Liver (tissue), 9 donors: ENCODE results near the gene CDH4. TPM values are rescaled to one million over a fixed set of nuclear protein-coding genes. Genes with fewer than 3 reads are reported as not detected.
"Not testable (repeated sequence)": the region's sequence is repeated elsewhere in the genome, so short reads cannot be mapped to it uniquely, and the experiment has no call there.

Experiments
- DNase-seq: peaks from one replicate; pipeline ENCODE4 v3.0.0-alpha.2; 2017; ENCODE audit warnings: low spot score
- H3K27ac ChIP-seq, 2 donors: one replicate each; pipeline ENCODE4 v1.7.0; 2013; ENCODE audit warnings: inconsistent platforms in 2 of 2, low read length in 2 of 2, control low read depth in 1 of 2, low read depth in 1 of 2, mild to moderate bottlenecking in 1 of 2
- H3K27me3 ChIP-seq, 4 donors: one replicate each; pipeline versions ENCODE4 v1.6.1 to v1.7.0; 2013; ENCODE audit warnings: low read length in 3 of 4, inconsistent platforms in 1 of 4, mild to moderate bottlenecking in 1 of 4, moderate library complexity in 1 of 4; ENCODE audit not compliant: control insufficient read depth in 4 of 4, insufficient read depth in 4 of 4
- H3K36me3 ChIP-seq, 4 donors: one replicate each; pipeline versions ENCODE4 v1.6.1 to v1.7.0; 2013; ENCODE audit warnings: low read length in 3 of 4, mild to moderate bottlenecking in 3 of 4, low read depth in 1 of 4, moderate library complexity in 1 of 4; ENCODE audit not compliant: control insufficient read depth in 4 of 4, insufficient read depth in 3 of 4
- H3K4me1 ChIP-seq, 4 donors: one replicate each; pipeline versions ENCODE4 v1.6.1 to v1.7.0; 2013; ENCODE audit warnings: low read length in 3 of 4, mild to moderate bottlenecking in 3 of 4, moderate library complexity in 1 of 4; ENCODE audit not compliant: control insufficient read depth in 4 of 4, insufficient read depth in 4 of 4
- H3K4me3 ChIP-seq, 3 donors: one replicate each; pipeline versions ENCODE4 v1.6.1 to v1.7.0; 2013; ENCODE audit warnings: low read length in 3 of 3, control low read depth in 1 of 3, low read depth in 1 of 3, mild to moderate bottlenecking in 1 of 3
- H3K9ac ChIP-seq, 2 donors: one replicate each; pipeline ENCODE4 v1.7.0; 2013; ENCODE audit warnings: low read length in 2 of 2, mild to moderate bottlenecking in 2 of 2, moderate library complexity in 2 of 2, control low read depth in 1 of 2, low read depth in 1 of 2
- H3K9me3 ChIP-seq, 4 donors: one replicate each; pipeline versions ENCODE4 v1.6.1 to v1.7.0; 2013; ENCODE audit warnings: low read length in 3 of 4; ENCODE audit not compliant: control insufficient read depth in 4 of 4
- ATF3 ChIP-seq: IDR thresholded peaks from 2 replicates; pipeline ENCODE4 v1.6.1; 2016; ENCODE audit warnings: antibody characterized with exemption
- CTCF ChIP-seq: fragments of 150-350 bp; IDR thresholded peaks from 2 replicates; pipeline ENCODE4 v1.5.1; 2017; ENCODE audit warnings: improper control_type of control experiment, low read depth, low read length; ENCODE audit not compliant: missing input control
- EGR1 ChIP-seq, 2 donors: IDR thresholded peaks; 2 replicates each; pipeline ENCODE4 v1.6.1; 2016 to 2018; ENCODE audit warnings: antibody characterized with exemption in 2 of 2, low read depth in 2 of 2
- FOXA1 ChIP-seq: IDR thresholded peaks from 2 replicates; pipeline ENCODE4 v1.6.1; 2016; ENCODE audit warnings: antibody characterized with exemption
- FOXA2 ChIP-seq: IDR thresholded peaks from 2 replicates; pipeline ENCODE4 v1.6.1; 2016; ENCODE audit warnings: antibody characterized with exemption
- GABPA ChIP-seq, 2 donors: IDR thresholded peaks in 1 of 2; conservative IDR thresholded peaks in 1 of 2; 2 replicates each; pipeline ENCODE4 v1.6.1; 2016; ENCODE audit warnings: antibody characterized with exemption in 2 of 2, mild to moderate bottlenecking in 1 of 2, moderate library complexity in 1 of 2
- HNF4A ChIP-seq, 2 donors: conservative IDR thresholded peaks; 2 replicates each; pipeline ENCODE4 v1.6.1; 2016; ENCODE audit warnings: antibody characterized with exemption in 2 of 2, mild to moderate bottlenecking in 2 of 2
- HNF4G ChIP-seq: IDR thresholded peaks from 2 replicates; pipeline ENCODE4 v1.6.1; 2016; ENCODE audit warnings: antibody characterized with exemption
- JUND ChIP-seq, 2 donors: IDR thresholded peaks; 2 replicates each; pipeline ENCODE4 v1.6.1; 2016; ENCODE audit warnings: antibody characterized with exemption in 2 of 2
- NR2F2 ChIP-seq: IDR thresholded peaks from 2 replicates; pipeline ENCODE4 v1.6.1; 2016; ENCODE audit warnings: antibody characterized with exemption
- RAD21 ChIP-seq, 2 donors: IDR thresholded peaks; 2 replicates each; pipeline ENCODE4 v1.6.1; 2016; ENCODE audit warnings: antibody characterized with exemption in 2 of 2, mild to moderate bottlenecking in 2 of 2
- REST ChIP-seq: IDR thresholded peaks from 2 replicates; pipeline ENCODE4 v1.6.1; 2016; ENCODE audit warnings: antibody characterized with exemption, mild to moderate bottlenecking
- RXRA ChIP-seq, 2 donors: IDR thresholded peaks; 2 replicates each; pipeline ENCODE4 v1.6.1; 2017 to 2018; ENCODE audit warnings: antibody characterized with exemption in 2 of 2, mild to moderate bottlenecking in 1 of 2
- YY1 ChIP-seq: IDR thresholded peaks from 2 replicates; pipeline ENCODE4 v1.6.1; 2016; ENCODE audit warnings: antibody characterized with exemption, mild to moderate bottlenecking
- WGBS: extraction: QIAGEN DNeasy Blood & Tissue Kit; methylation state at CpG from one replicate; pipeline ENCODE4 v1.1.7; 2013; 5-methylcytosine and 5-hydroxymethylcytosine counted together
- polyA plus RNA-seq, 2 donors: library from polyadenylated mRNA; stranded (reverse) in 1 of 2; unstranded in 1 of 2; fragments of 200-250 nt in 1 of 2; fragments of >200 nt in 1 of 2; fragmentation: Nextera tagmentation in 1 of 2; extraction: Ambion mirVana in 1 of 2; gene quantifications; one replicate each; pipeline versions ENCODE4 v1.2.1 to v1.2.3, GENCODE V29; 2013 to 2015
- total RNA-seq, 2 donors: library from RNA; depleted of rRNA; stranded (reverse); fragments of >200 nt; gene quantifications; one replicate each; pipeline ENCODE4 v1.2.3, GENCODE V29; 2014
- TF ChIP-seq, protein P1 (sequence below): IDR thresholded peaks from 2 replicates; pipeline ENCODE4 v1.6.1; 2016; ENCODE audit warnings: antibody characterized with exemption
- TF ChIP-seq, protein P2 (sequence below): IDR thresholded peaks from 2 replicates; pipeline ENCODE4 v1.6.1; 2016; ENCODE audit warnings: antibody characterized with exemption
- donor health status: healthy.
- donor health status: healthy.
- donor health status: healthy.
- donor health status: healthy.
- donor health status: healthy.

Gene CDH4
- total and polyA plus RNA-seq, 4 donors: 0.03 to 0.25 (median 0.19) TPM; not detected in 1

- H3K27me3 ChIP-seq: peaks cover 0 to 3% (median 2%) of the 10 kb centered on the region in 4 donors
- no peaks in the 10 kb centered on the region for H3K9me3 ChIP-seq
- 80% methylated on average over 10 of the region's 10 CpGs for WGBS
- H3K4me1 ChIP-seq: no peaks in the 10 kb centered on the region
- DNase-seq: no peak
- no peak overlapping the region for H3K4me3 ChIP-seq
- H3K27ac ChIP-seq: no peak overlapping the region
- H3K36me3 ChIP-seq: no peaks in the 10 kb centered on the region
- TF ChIP-seq, protein P1, sequence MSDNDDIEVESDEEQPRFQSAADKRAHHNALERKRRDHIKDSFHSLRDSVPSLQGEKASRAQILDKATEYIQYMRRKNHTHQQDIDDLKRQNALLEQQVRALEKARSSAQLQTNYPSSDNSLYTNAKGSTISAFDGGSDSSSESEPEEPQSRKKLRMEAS: no peak
- TF ChIP-seq ATF3 (no peak), JUND (IDR thresholded peaks at IDR 0.05) (no peak), RXRA (IDR thresholded peaks at IDR 0.05) (no peak), FOXA2 (no peak), EGR1 (IDR thresholded peaks at IDR 0.05; ENCODE audit: low read depth in 2 of 2) (no peak), HNF4G (no peak), YY1 (no peak)
- no peak overlapping the region for H3K9ac ChIP-seq
Measured at GRCh38 chr20:61268024-61268423, 16.0 kb downstream of the CDH4 start.

DNA sequence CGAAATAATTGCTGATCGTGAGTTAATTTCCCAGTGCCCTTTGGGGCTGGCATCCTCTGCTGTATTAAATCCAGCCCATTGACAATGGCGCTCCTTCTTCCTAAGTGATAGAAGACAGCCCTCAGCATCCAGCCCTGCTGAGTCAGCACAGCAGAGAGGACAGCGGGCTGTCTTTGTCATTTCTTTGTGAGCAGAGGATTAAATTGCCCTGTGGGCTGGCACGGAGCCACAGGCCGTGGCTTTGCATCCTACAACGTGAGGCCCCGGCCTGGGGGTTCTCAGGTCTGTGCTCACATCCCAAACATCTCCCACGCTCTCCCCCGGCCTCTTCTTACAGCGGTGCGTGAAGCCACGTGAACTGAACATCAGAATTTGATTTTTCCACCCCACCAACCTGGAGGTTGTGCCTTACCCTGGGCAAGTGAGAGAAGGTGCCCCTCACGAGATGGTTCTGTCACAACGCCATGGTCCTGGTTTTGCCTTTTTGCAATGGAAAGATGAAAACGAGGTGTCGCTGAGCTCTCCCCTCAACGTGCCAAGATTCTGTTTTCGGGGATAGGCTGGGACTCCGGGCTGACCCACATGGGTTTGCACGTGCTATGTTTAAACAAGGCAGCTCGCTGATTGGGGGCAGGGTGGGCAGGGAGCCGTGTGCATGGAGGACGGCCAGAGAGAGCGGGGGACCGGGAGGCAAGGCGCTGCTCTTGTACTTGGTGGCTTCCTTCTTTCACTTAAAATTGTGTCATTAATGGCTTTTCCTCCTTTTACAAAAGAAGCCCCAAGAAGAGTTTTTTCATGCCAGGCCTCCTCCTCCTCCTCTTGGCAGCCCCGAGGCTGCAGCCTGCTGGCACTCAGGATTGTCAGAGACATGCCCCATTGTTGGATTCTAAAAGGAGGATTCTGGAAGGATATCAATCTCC, 19.5 kb downstream of the CDH4 start:
- Histone ChIP-seq H3K27me3 (peaks cover 0 to 2% (median 0%) of the 10 kb centered on the region in 4 donors), H3K9ac (no peak overlapping the region), H3K36me3 (no peaks in the 10 kb centered on the region), H3K4me3 (no peak overlapping the region), H3K9me3 (no peaks in the 10 kb centered on the region), H3K27ac (no peak overlapping the region), H3K4me1 (no peaks in the 10 kb centered on the region)
- DNase-seq: no peak
- 56% methylated on average over 28 of the region's 28 CpGs for WGBS
- TF ChIP-seq RAD21 (IDR thresholded peaks at IDR 0.05) (no peak), ATF3 (no peak), FOXA1 (no peak), HNF4A (conservative IDR thresholded peaks at IDR 0.05) (no peak), CTCF (no peak), NR2F2 (no peak), GABPA (IDR thresholded peaks at IDR 0.05 in 1 of 2, conservative IDR thresholded peaks at IDR 0.05 in 1 of 2) (no peak), RXRA (IDR thresholded peaks at IDR 0.05) (no peak), REST (no peak)
- TF ChIP-seq, protein P2, sequence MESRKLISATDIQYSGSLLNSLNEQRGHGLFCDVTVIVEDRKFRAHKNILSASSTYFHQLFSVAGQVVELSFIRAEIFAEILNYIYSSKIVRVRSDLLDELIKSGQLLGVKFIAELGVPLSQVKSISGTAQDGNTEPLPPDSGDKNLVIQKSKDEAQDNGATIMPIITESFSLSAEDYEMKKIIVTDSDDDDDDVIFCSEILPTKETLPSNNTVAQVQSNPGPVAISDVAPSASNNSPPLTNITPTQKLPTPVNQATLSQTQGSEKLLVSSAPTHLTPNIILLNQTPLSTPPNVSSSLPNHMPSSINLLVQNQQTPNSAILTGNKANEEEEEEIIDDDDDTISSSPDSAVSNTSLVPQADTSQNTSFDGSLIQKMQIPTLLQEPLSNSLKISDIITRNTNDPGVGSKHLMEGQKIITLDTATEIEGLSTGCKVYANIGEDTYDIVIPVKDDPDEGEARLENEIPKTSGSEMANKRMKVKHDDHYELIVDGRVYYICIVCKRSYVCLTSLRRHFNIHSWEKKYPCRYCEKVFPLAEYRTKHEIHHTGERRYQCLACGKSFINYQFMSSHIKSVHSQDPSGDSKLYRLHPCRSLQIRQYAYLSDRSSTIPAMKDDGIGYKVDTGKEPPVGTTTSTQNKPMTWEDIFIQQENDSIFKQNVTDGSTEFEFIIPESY: no peak

DNA sequence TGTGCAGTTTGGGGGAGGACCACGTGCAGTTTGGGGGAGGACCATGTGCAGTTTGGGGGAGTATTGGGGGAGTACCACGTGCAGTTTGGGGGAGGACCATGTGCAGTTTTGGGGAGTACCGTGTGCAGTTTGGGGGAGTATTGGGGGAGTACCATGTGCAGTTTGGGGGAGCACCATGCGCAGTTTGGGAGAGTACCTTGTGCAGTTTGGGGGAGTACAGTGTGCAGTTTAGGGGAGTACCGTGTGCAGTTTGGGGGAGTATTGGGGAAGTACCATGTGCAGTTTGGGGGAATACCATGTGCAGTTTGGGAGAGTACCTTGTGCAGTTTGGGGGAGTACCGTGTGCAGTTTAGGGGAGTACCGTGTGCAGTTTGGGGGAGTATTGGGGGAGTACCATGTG, 21.0 kb downstream of the CDH4 start:
- not testable (repeated sequence) for H3K36me3 ChIP-seq, H3K27ac ChIP-seq, H3K9me3 ChIP-seq, H3K9ac ChIP-seq, DNase-seq, H3K4me1 ChIP-seq, H3K27me3 ChIP-seq, H3K4me3 ChIP-seq
- WGBS: 92% methylated on average over 7 of the region's 7 CpGs

GRCh38 chr20:61273666-61274065, 21.6 kb downstream of the CDH4 start:
- H3K27me3 ChIP-seq, DNase-seq: not testable (repeated sequence)
- 55% methylated on average over 1 of the region's 1 CpG for WGBS

More at GRCh38 chr20:61273666-61274065, 21.6 kb downstream of the CDH4 start:
- H3K9me3 ChIP-seq, H3K9ac ChIP-seq, H3K4me3 ChIP-seq, H3K27ac ChIP-seq, H3K36me3 ChIP-seq, H3K4me1 ChIP-seq: not testable (repeated sequence)
